Thyroid gland (tissue), 4 donors: ENCODE results near the gene SCRN2.
A peak's percentile ranks its signal among the peaks of the same experiment; 100 is the strongest.

Source experiments
- POLR2A ChIP-seq, 2 donors: fragments of 450-650 bp; IDR thresholded peaks; one replicate each; pipeline ENCODE4 v1.6.1; 2017; ENCODE audit warnings: antibody characterized with exemption in 2 of 2, mild to moderate bottlenecking in 2 of 2, moderate library complexity in 1 of 2
- TF ChIP-seq, protein P1 (sequence below), 6 experiments: fragments of 200-600 bp in 3 of 6; fragments of 450-650 bp in 3 of 6; sonication (generic) in 3 of 6; IDR thresholded peaks; one replicate each; pipeline ENCODE4 v1.5.1; 2016 to 2019; ENCODE audit warnings: antibody characterized with exemption in 6 of 6, mild to moderate bottlenecking in 2 of 6, inconsistent platforms in 1 of 6, moderate library complexity in 1 of 6

DNA sequence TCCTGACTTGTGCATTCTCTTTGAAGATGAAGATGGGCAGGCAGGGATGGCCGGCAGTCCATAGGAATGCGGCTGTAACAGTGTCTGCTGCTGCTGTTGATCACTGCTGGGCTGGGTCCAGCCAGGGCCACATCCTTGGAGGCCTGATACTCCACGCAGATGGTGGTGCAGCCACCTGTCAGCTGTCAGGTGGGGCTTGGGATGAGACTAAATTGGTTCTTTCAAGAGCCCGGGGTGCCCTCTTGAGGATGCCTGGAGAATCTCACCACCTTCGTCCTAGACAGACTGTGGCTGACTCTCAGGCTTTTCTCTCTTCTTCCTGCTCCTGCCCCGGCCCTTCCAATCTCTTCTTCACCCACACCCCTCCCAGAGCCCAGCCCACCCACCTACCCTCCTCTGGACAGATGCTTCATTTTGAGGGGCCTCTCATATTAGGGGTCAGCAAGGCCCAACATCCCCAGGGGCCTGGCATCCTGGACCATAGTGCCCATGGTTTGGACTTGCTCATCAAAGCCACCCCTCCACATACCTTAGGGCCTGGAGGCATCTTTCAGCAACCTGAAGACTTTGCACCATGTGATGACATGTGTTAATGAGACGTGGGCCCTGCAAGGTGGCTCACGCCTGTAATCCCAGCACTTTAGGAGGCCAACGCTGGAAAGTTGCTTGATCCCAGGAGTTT lies 38.6 kb downstream of the SCRN2 start:
- TF ChIP-seq, protein P1, sequence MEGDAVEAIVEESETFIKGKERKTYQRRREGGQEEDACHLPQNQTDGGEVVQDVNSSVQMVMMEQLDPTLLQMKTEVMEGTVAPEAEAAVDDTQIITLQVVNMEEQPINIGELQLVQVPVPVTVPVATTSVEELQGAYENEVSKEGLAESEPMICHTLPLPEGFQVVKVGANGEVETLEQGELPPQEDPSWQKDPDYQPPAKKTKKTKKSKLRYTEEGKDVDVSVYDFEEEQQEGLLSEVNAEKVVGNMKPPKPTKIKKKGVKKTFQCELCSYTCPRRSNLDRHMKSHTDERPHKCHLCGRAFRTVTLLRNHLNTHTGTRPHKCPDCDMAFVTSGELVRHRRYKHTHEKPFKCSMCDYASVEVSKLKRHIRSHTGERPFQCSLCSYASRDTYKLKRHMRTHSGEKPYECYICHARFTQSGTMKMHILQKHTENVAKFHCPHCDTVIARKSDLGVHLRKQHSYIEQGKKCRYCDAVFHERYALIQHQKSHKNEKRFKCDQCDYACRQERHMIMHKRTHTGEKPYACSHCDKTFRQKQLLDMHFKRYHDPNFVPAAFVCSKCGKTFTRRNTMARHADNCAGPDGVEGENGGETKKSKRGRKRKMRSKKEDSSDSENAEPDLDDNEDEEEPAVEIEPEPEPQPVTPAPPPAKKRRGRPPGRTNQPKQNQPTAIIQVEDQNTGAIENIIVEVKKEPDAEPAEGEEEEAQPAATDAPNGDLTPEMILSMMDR (IDR thresholded peaks at IDR 0.05): peak in 4 of 6 experiments; percentile 36 to 64 (median 46)
- TF ChIP-seq POLR2A (IDR thresholded peaks at IDR 0.05): no peak
